AG09319 (cell line): ENCODE results near the gene QARS1.

Source experiments
- DNase-seq: peaks from one replicate; pipeline ENCODE4 v3.0.0-alpha.2; 2010; ENCODE audit warnings: low read depth; ENCODE audit errors: extremely low read depth
- TF ChIP-seq, protein P1 (sequence below): IDR thresholded peaks from 2 replicates; pipeline ENCODE4 v1.5.1; 2011; ENCODE audit warnings: low read depth, mild to moderate bottlenecking, inconsistent platforms, low read length, moderate library complexity

Gene QARS1

DNA sequence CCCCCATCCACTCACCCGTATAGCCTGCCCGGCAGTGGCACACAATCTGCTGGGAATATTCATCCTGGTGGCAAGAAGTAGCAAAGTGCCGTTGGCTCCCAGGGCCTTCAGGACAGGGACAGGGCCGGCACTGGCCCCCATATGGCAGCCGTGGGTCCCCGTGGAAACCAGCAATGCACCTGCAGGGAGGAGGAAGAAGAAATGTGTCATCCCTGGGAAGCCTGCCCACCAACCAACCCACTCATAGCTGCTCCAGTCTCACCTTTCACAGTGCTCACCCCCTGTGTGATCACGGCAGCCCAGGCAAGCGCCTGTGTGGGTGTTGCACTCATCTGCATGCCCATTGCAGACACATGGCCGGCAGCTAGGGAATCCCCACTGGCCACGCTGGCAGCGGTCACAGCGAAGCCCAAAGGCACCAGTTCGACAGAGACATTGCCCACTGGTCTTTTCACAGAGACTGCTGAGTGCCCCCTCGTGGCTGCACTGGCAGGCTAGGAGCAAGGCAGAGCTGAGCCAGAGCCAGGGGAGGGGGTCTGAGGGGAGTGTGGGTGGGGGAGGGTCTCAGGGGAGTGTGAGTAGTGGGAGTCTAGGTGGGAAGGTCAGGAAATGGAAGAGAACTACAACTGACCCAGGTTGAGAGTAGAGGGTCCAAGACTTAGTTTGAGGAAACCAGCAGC lies 20.6 kb upstream of the QARS1 start:
- no peak for DNase-seq
- TF ChIP-seq, protein P1, sequence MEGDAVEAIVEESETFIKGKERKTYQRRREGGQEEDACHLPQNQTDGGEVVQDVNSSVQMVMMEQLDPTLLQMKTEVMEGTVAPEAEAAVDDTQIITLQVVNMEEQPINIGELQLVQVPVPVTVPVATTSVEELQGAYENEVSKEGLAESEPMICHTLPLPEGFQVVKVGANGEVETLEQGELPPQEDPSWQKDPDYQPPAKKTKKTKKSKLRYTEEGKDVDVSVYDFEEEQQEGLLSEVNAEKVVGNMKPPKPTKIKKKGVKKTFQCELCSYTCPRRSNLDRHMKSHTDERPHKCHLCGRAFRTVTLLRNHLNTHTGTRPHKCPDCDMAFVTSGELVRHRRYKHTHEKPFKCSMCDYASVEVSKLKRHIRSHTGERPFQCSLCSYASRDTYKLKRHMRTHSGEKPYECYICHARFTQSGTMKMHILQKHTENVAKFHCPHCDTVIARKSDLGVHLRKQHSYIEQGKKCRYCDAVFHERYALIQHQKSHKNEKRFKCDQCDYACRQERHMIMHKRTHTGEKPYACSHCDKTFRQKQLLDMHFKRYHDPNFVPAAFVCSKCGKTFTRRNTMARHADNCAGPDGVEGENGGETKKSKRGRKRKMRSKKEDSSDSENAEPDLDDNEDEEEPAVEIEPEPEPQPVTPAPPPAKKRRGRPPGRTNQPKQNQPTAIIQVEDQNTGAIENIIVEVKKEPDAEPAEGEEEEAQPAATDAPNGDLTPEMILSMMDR, result no peak

DNA sequence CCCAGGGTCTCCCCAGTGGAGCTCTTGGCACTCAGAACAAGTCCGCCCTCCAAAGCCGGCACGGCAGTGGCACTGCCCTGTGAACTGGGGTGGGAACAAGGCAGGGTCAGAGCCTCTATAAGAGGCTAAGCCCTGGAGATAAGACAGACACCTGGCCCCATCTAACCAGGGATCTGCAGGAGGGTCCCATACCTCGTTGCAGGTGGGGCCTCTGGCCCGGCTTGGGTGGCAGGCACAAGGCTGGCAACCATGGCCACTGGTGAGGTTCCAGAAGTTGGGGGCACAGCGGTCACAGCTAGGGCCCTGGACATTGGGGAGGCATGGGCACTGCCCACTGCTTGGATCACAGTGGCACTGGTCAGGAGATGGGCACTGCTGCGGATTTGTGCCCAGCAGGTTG lies 19.6 kb upstream of the QARS1 start:
- DNase-seq, result no peak
- TF ChIP-seq, protein P1, result no peak

DNA sequence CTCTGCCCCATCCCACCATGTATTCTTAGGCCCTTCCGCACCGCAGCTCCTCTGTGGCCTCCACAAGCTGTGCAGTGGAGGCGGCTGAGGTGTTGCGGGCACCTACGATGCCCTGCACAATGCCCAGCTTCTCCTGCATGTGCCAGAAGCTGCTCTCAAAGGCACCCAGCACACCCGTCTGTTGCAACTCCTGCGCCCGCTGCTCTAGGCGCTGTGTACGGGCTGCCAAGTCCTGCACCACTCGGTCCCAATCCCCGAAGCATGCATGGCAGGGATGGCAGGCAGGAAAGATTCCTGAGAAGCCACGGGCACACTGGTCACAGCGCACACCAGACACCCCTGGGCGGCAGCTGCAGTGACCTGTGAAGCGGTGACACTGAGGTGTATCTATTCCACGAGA lies 19.1 kb upstream of the QARS1 start:
- DNase-seq, result no peak
- TF ChIP-seq, protein P1, result no peak

DNA sequence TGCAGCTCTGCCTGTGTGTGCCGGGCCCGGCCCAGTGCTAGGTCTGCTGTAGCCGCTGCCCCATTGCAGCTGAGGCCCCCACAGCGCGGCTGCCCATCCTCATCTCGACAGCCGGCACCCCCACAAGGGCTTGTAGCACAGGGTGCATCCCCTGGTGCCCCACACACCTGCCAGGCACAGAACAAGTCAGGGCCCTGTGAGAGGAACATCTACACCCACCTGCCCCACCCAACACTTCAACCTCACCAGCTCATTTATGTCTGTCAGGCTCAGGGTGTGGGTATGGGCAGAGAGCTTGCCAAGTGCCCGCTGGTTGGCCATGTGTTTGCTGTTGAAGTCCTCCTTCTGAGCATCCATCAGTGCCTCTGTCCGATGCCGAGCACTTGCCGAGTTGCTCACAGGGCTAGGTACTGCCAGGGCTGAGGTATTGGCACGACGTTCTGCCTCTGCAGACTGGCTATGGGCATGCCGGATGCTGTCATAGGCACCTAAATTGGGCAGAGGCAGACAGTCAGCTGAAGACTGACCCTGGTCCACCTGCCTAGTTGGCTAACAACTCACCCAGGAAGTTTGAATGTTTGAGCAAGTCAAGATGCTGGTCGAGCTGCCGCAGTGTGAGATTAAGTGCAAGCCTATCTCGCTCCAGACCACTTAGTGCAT lies 18.5 kb upstream of the QARS1 start:
- TF ChIP-seq, protein P1, result no peak
- DNase-seq, result no peak

DNA sequence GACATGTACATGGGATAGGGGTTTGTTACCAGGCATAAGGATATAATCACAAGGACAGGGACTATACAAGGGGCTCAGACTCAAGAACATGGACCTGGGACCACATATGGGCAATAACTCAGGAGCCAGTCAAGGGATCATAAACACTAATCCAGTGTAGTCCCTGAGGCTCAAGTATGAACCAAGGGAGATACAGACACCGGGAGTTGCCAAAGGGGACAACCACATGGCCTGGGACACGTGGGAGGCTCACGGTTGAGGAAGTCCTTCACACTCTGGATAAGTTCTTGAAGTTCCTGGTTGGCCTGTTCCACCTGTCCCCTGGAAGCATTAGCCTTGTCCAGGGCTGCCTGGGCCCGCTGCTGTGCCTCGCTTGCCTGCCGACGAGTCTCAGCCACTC lies 17.9 kb upstream of the QARS1 start:
- TF ChIP-seq, protein P1, result no peak
- no peak for DNase-seq

DNA sequence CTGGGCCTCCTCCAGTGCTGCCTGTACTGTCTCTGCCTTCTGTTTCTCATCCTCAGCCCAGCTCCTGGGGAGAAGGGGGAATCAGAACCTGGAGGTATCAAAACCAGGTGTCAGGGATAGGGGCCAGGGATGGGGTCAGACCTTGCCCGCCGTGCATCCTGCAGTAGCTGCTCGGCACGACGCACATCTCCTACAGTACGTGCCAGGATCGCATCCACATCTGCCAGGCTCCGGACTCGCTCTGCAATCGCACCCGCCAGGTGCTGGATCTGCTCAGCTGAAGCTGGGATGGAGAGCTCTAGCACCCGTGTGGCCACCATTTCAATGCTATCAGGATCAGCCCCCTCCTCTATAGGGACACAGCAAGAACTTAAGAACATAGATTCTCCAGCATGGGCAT lies 17.5 kb upstream of the QARS1 start:
- no peak for DNase-seq
- TF ChIP-seq, protein P1, result no peak

DNA sequence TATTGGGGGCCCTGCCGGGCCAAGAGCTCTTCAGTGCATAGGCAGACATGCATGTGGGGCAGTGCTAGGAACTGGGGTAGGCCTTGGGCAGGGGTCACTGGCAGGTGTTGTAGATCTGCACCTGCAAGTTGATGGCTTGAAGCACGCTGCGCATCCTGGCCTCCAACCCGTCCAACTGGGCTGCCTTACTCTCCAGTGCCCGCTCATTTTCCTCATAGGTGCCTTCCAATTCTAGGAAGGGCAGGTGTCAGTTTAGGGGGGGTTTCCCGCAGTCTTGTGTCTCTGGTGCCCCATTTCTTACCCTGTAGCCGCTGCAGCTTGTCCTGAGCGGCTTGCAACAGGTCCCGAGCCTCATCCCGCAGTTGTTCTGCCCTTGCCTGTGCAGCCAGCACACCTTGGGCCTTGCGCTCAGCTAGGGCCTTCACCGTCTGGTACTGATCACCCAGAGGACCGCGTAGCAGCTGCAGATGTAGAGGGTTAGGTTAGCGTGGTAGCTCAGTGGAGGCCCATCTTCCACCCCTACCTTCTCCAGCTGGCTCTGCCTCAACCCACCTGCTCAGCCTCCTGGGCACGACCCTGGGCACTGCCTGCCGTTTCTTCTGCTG lies 16.7 kb upstream of the QARS1 start:
- TF ChIP-seq, protein P1, result no peak
- no peak for DNase-seq
